WERI-Rb-1 (cell line): Measurements from ENCODE around the gene C17orf78.
"Not testable (repeated sequence)": the region's sequence is repeated elsewhere in the genome, so short reads cannot be mapped to it uniquely, and the experiment has no call there.

Source experiments
- DNase-seq: peaks from one replicate; pipeline ENCODE4 v3.0.0-alpha.2; 2020
- H3K27ac ChIP-seq: fragments of 250-450 bp; sonication (Bioruptor Pico); 2 replicates; pipeline ENCODE4 v1.5.1; 2020; ENCODE audit warnings: mild to moderate bottlenecking, moderate library complexity
- H3K27me3 ChIP-seq: fragments of 250-450 bp; sonication (Bioruptor Pico); 2 replicates; pipeline ENCODE4 v1.5.1; 2021; ENCODE audit warnings: mild to moderate bottlenecking, low read depth, moderate library complexity; ENCODE audit not compliant: insufficient read depth, severe bottlenecking
- H3K36me3 ChIP-seq: fragments of 250-450 bp; sonication (Bioruptor Pico); 2 replicates; pipeline ENCODE4 v1.5.1; 2020; ENCODE audit warnings: mild to moderate bottlenecking, moderate library complexity
- H3K4me3 ChIP-seq: 2 replicates; pipeline ENCODE4 v1.5.1; 2011; ENCODE audit warnings: low read depth, mild to moderate bottlenecking, control low read depth, low read length
- H3K9me3 ChIP-seq: fragments of 250-450 bp; sonication (Bioruptor Pico); 2 replicates; pipeline ENCODE4 v1.5.1; 2021; ENCODE audit warnings: mild to moderate bottlenecking, moderate library complexity; ENCODE audit not compliant: severe bottlenecking
- TF ChIP-seq, protein P1 (sequence below): IDR thresholded peaks from 2 replicates; pipeline ENCODE4 v1.5.1; 2011; ENCODE audit warnings: low read depth, mild to moderate bottlenecking, control low read depth, inconsistent platforms, low read length

C17orf78 gene

DNA sequence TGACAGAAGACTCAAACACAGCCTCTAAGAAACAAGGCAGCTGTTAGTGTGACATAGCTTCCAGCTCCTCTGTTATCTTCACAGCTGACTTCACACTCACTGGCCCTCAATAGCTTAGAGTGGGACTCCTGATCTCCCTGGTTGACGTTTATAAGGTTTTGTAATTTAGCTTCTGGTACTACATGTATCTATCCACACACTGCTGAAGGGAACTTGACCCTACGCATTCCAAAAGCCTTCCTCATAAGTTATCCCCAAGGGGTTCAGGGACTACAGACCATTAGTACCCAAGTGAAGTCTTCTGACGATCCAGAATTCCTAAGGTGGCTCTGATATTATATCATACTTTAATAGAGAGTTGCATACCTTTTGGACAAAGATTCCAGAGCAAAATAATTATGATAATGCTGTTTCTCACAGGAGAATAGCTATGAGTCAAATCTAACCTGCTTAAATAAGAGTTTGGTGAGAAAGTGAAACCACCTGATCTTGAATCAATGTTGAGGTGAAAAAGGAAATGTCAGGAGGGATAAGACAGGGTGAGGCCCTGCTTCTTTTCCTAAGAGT is 16.3 kb downstream of the C17orf78 start:
- DNase-seq, result no peak

DNA sequence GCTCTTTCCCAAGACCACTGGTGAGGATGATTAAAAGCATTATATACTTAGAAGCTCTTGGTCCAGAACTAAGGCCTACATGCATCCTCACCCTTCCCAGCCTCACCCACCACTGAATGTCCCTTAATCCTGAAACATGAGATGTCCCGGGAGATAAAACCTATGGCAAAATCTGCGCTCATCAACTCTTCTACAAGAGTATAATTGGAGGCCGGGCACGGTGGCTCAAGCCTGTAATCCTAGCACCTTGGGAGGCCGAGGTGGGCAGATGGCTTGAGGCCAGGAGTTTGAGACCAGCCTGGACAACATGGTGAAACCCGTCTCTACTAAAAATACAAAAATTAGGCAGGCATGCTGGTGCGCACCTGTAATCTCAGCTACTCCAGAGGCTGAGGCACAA is 17.6 kb downstream of the C17orf78 start:
- Histone ChIP-seq H3K4me3 (no peak overlapping the region), H3K9me3 (no peaks in the 10 kb centered on the region), H3K27me3 (no peaks in the 10 kb centered on the region), H3K36me3 (no peaks in the 10 kb centered on the region), H3K27ac (no peak overlapping the region)
- DNase-seq, result peak; percentile 49
- TF ChIP-seq, protein P1, sequence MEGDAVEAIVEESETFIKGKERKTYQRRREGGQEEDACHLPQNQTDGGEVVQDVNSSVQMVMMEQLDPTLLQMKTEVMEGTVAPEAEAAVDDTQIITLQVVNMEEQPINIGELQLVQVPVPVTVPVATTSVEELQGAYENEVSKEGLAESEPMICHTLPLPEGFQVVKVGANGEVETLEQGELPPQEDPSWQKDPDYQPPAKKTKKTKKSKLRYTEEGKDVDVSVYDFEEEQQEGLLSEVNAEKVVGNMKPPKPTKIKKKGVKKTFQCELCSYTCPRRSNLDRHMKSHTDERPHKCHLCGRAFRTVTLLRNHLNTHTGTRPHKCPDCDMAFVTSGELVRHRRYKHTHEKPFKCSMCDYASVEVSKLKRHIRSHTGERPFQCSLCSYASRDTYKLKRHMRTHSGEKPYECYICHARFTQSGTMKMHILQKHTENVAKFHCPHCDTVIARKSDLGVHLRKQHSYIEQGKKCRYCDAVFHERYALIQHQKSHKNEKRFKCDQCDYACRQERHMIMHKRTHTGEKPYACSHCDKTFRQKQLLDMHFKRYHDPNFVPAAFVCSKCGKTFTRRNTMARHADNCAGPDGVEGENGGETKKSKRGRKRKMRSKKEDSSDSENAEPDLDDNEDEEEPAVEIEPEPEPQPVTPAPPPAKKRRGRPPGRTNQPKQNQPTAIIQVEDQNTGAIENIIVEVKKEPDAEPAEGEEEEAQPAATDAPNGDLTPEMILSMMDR, result no peak

More for the DNA sequence above, 16.3 kb downstream of the C17orf78 start:
- TF ChIP-seq, protein P1, result no peak
- Histone ChIP-seq H3K27ac (no peak overlapping the region), H3K27me3 (no peaks in the 10 kb centered on the region), H3K9me3 (no peaks in the 10 kb centered on the region), H3K36me3 (no peaks in the 10 kb centered on the region), H3K4me3 (no peak overlapping the region)

DNA sequence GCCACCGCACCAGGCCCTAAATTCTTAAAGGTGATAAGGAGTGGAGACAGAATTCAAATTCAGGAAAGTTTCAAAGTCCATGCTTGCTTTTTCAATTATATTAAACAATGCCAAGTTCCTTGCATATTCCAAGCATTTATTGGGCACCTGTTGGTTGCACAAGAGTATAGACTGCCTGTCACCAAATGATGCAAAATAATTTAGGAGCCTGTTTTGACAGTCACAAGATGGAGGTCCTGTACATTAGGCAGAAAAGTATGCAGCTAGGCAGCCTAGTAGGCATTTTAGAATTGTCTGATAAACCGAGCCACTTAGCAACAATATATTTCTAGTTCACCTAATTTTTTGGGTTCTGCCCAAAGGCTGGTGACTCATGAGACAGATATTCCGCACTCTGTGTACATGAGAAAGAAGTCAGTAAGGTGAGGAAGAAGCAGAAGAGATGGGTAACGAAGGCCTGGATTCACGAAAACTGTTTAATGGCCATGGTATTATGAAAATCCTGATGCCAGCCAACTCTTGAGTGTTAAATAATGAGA is 23.5 kb downstream of the C17orf78 start:
- Histone ChIP-seq H3K4me3 (no peak overlapping the region), H3K36me3 (no peaks in the 10 kb centered on the region), H3K27me3 (no peaks in the 10 kb centered on the region), H3K9me3 (no peaks in the 10 kb centered on the region), H3K27ac (no peak overlapping the region)
- DNase-seq, result no peak
- TF ChIP-seq, protein P1, result no peak

DNA sequence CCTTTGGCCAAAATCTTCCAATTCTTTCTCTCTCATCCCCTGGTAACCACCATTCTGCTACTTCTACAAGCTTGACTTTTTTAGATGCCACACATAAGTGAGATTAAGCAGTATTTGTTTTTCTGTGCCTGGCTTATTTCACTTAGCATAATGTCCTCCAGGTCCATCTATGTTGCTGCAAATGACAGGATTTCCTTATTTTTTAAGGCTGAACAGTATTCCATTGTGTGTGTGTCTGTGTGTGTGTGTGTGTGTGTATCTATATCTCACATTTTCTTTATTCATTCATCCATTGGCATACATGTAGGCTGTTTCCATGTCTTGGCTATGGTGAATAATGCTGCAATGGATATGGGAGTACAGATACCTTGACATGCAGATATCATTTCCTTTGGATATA is 24.7 kb downstream of the C17orf78 start:
- Histone ChIP-seq H3K36me3 (no peaks in the 10 kb centered on the region), H3K27me3 (no peaks in the 10 kb centered on the region), H3K27ac (no peak overlapping the region), H3K4me3 (no peak overlapping the region), H3K9me3 (no peaks in the 10 kb centered on the region)
- TF ChIP-seq, protein P1, result no peak
- DNase-seq, result no peak

DNA sequence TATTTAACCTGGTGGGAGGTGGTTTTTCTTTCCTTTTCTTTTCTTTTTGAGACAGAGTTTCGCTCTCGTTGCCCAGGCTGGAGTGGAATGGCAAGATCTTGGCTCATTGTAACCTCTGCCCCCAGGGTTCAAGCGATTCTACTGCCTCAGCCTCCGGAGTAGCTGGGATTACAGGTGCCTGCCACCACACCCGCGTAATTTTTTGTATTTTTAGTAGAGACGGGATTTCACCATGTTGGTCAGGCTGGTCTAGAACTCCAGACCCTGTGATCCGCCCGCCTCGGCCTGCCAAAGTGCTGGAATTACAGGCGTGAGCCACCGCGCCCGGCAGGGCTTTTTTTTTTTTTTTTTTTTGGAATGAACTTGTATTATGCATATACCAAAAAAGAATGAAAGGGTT is 29.7 kb downstream of the C17orf78 start:
- H3K27ac ChIP-seq, H3K36me3 ChIP-seq, H3K9me3 ChIP-seq, H3K27me3 ChIP-seq, DNase-seq: not testable (repeated sequence)
- H3K4me3 ChIP-seq, result peak overlapping the region; percentile 53

DNA sequence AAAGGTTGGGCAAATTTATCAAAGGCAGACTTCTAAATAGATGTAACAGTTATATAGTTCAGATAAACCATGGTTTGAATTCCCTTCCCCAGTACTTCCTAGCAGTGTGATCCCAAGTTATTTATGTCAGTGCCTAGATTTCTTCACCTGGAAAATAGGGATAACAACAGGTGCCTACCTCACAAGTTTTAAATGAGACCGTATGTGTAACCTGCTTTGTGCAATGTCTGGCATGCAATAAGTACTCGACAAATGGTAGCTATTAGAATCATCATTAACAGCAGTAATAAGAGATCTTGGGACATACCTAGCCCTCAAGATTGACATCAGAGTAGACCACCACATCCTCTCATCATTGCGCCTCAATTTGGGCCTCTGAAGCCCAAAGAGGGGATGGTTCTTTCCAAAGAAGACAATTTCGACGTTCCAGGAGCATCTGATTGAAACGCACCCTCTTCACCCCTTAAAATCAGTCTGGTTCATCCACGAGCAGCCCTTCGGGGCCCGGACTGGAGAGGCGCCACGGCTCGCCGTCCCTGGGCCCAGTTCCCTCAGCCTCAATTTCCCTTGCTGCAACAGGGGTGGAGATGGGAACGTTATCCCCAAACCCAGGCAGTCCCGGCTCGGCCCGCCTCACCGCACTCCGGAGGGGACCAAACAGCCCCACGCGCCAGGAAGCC is 30.3 kb downstream of the C17orf78 start:
- peak overlapping the region; percentile 53 for H3K4me3 ChIP-seq
- peak overlapping the region; percentile 96 for H3K27ac ChIP-seq
- H3K36me3 ChIP-seq, result peaks cover 4% of the 10 kb centered on the region
- H3K27me3 ChIP-seq, result no peaks in the 10 kb centered on the region
- H3K9me3 ChIP-seq, result no peaks in the 10 kb centered on the region
- TF ChIP-seq, protein P1, result no peak
- DNase-seq, result peak; percentile 8
